Retinal pigment epithelial cell (primary cell): ENCODE data around the gene BACE1.
A peak's percentile ranks its signal among the peaks of the same experiment; 100 is the strongest.

Experiments
- DNase-seq: peaks from one replicate; pipeline ENCODE4 v3.0.0-alpha.2; 2010; ENCODE audit warnings: low read depth
- H3K4me3 ChIP-seq: 2 replicates; pipeline ENCODE4 v1.5.1; 2011; ENCODE audit warnings: mild to moderate bottlenecking, low read length, control low read depth, moderate library complexity
- CTCF ChIP-seq: conservative IDR thresholded peaks from 2 replicates; pipeline ENCODE4 v1.5.1; 2011; ENCODE audit warnings: low read depth, low read length, control low read depth, inconsistent platforms

Gene BACE1

DNA sequence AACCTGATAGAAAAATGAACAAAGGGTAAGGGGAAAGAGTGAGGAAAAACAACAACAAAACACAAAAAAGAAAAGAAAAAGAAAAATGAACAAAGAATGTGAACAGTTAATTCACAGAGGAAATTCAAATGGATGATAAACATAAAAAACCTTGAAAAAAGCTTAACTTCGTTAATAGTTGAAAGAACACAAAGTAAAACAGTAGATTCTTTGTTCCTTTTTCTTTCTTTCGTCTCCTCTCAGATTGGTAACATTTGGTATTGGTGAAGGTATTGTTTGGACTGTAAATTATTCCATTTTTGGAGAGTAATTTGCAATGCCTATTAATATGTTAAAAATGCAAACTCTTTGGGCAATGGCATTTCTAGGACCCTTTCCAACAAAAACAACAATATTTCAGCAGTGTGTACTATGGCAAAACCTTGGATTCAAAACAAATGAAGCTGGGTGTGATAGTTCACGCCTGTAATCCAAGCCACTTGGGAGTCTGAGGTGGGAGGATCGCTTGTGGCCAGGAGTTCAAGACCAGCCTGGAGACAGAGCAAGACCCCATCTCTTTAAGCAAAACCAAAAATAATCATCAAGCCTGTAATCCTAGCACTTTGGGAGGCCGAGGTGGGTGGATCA is 3.3 kb upstream of the BACE1 start:
- TF ChIP-seq CTCF = no peak
- H3K4me3 ChIP-seq = no peak overlapping the region
- peak; percentile 15 for DNase-seq

- no peak overlapping the region for H3K4me3 ChIP-seq
- DNase-seq = no peak
- TF ChIP-seq CTCF = no peak
Measured at GRCh38 chr11:117318738-117319137, 2.7 kb upstream of the BACE1 start.

GRCh38 chr11:117315285-117316196 is 515 bp downstream of the BACE1 start:
- TF ChIP-seq CTCF = no peak
- peak overlapping the region; percentile 72 for H3K4me3 ChIP-seq
- DNase-seq = no peak

- no peak for TF ChIP-seq CTCF
- H3K4me3 ChIP-seq = peak overlapping the region; percentile 72
- DNase-seq = no peak
Measured at GRCh38 chr11:117314840-117315239, 1.2 kb downstream of the BACE1 start.

GRCh38 chr11:117313828-117314768 is 2.0 kb downstream of the BACE1 start:
- H3K4me3 ChIP-seq = peak overlapping the region; percentile 72
- no peak for DNase-seq

DNA sequence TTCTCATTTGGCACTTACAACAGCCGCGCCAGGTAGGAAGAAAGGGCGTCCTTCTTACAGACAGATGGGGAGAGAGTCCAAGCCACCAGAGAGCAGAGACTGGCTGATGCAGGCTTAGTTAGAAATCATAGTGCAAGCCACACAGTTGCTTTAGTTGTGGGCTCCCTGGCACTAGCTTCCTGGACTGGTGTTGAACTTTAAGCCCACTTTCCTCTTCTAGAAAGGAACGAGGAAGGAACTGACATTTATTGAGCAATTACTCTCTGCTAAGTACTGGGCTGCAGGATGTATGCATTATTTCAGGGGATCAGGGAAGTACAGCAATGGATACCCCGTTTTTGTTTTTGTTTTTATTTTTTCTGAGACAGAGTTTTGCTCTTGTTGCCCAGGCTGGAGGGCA is 3.0 kb downstream of the BACE1 start:
- no peak for TF ChIP-seq CTCF
- no peak for DNase-seq
- H3K4me3 ChIP-seq = no peak overlapping the region

More at GRCh38 chr11:117313828-117314768, 2.0 kb downstream of the BACE1 start:
- TF ChIP-seq CTCF = no peak
